Fibroblast of skin of right quadriceps (primary cell): ENCODE data around the gene KRTAP5-5.
"Not testable (repeated sequence)": the region's sequence is repeated elsewhere in the genome, so short reads cannot be mapped to it uniquely, and the experiment has no call there.

Experiments
- DNase-seq: peaks from one replicate; pipeline ENCODE4 v3.0.0-alpha.2; 2013

KRTAP5-5 gene

DNA sequence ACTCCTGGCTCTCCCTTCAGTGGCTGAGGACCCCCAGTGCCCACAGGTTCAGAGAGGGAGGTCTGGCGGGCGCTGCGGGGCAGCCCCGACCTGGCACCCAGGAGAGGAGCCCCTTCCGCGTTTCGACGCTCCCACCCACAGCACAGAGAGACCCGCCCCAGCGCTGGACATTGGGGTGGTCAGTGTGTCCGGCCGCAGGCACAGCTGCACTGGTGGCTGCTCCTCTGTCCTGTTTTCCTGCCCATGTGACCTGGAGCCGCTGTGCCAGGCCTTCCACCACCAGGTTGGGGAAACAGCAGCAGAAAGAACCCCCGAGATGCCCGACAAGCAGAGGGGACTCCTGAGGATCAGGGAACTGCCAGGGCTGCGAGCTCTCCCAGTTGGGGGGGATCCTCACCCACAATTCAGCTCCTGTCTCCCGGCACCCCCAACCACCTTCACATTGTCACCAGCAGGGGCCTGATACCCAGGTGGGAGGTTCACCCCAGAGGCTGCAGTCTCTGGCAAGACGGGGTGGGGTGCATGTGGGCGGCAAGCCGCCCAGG is 13.6 kb downstream of the KRTAP5-5 start:
- no peak for DNase-seq

DNA sequence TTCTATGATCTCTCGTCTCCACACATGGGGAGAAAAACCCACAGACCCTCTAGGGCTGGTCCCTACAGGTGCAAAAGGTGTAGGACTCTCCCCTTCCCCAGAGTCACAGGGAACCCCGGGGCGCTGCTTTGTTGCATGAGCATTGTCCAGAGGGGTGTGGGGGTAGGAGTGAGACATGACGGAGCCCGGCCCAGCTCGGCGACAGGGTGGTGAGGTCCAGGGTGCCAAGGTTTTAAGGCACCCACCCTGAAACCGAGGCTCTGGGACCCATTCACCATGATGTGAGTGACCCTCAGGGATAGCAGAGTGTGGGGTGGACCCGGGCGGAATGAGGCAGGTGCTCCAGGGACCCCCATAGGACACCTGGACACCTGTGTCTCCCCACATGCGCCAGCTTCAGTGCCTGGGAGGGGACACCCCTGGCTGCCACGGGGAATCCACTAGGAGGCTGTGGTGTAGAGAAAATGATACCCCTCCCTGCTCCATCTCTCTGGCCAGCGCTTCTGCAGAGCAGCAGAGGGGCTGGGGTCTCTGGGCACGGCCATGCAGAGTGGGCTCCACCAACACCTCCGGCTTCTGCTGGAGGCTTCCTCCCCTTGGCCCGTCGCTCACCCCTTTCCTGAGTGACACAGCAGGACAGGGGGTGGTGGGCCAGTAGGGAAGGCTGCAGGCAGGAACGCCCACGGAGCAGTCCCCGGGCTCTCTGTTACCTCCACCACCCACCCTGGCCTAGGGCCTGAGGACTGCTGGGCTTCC is 15.2 kb downstream of the KRTAP5-5 start:
- no peak for DNase-seq

DNA sequence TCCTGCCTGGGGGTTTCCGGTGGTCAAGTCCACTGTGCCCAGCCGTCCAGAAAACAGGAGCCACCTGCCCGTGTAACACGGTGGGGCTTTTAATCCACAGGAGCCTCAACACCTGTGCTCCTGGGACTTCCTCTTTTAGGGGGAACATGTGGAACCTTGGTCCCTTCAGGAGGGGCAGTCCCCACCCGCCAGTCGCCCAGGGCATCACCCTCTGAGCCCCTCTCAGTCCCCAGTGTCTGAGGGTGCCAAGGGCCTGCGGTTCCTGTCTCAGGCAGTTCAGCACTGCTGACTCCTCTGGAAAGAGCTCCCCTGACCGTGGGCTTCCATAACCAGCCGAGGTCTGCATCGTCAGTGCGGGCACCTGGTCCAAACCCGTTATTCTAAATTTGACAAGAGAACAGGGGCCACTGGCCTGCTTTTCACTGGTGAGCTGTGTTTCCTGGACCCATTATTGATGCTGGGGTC is 15.8 kb downstream of the KRTAP5-5 start:
- no peak for DNase-seq

DNA sequence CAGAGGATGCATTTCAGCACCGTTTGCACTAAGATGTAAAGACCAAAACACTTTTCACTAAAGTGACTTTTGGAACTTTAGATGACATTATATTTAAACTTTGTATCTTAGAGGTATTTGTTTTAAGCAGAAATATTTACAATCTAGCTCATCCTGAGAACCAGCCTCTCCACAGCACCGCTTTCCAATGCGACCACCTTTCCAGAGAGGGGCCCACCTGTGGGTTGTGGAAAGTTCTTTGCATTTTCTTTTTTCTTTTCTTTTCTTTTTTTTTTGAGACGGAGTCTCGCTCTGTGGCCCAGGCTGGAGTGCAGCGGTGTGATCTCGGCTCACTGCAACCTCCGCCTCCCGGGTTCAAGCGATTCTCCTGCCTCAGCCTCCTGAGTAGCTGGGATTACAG is 17.0 kb downstream of the KRTAP5-5 start:
- DNase-seq, result not testable (repeated sequence)

DNA sequence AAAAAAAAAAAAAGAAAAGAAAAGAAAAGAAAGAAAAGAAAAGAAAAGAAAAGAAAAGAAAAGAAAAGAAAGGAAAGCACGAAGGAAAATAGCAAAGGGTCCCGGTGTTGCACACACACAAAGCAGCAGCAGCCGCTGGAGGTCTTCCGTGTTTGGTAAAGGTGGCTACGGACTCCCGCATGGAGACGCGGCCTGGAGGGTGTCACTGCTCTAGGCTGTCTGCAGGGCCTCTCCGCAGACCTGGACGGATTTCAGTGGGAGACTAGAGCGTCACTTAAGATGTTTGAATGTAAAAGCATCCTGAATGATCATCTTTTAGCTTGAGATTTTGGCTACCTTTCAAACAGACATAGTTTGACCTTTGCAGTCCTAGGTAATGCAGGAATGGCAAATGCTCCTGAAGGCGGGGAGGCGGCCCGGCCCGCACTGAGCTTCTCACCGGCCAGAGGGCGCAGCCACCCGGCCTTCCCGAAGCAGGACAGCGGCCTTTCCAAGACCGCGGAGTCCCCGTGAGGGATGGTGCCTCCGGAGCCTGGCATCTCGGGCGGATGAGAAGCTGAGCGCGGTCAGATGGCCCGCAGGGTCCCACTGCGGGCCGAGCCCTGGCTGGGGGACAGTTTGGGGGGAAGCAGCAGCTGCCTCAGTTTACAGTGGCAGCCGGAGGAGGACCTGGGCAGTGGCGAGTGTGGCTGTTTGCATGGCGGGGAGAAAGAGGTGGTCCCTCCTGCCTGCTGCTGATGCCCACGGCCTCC is 18.5 kb downstream of the KRTAP5-5 start:
- DNase-seq, result no peak

DNA sequence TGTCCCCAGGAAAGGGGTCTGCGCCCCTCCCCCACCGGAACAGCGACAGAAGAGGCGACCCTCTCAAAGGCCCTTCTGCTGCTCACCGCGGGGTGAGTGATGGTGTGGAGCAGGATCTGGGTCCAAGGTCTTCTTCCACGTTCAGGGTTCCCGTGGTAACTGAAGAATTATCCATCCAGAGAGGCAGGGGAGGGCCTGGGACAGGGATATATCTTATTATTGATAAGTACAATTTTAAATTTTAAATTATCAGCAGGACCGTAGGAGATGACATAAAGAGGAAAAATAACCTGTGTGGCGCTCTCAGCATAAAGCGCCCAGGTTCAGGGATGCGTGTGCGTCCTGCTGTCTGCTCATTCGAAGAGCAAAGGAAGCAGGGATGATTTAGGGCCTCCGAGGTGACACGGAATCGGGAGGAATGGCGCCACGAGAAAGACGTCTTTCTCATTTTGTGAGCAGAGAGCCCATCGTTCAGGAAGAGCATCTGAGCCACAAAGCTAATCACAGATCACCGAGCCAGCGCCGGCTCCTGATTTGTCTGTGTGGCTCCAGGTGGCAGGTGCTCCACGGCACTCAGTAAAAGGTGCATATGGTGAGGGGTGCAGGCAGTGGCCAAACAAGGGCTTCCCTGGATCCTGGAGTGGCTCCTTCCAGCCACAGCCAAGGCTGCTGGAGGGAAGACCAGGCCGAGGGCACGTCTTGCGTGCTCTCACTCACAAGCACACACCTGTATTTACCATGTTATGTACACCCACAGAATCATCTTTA is 19.3 kb downstream of the KRTAP5-5 start:
- DNase-seq, result no peak

DNA sequence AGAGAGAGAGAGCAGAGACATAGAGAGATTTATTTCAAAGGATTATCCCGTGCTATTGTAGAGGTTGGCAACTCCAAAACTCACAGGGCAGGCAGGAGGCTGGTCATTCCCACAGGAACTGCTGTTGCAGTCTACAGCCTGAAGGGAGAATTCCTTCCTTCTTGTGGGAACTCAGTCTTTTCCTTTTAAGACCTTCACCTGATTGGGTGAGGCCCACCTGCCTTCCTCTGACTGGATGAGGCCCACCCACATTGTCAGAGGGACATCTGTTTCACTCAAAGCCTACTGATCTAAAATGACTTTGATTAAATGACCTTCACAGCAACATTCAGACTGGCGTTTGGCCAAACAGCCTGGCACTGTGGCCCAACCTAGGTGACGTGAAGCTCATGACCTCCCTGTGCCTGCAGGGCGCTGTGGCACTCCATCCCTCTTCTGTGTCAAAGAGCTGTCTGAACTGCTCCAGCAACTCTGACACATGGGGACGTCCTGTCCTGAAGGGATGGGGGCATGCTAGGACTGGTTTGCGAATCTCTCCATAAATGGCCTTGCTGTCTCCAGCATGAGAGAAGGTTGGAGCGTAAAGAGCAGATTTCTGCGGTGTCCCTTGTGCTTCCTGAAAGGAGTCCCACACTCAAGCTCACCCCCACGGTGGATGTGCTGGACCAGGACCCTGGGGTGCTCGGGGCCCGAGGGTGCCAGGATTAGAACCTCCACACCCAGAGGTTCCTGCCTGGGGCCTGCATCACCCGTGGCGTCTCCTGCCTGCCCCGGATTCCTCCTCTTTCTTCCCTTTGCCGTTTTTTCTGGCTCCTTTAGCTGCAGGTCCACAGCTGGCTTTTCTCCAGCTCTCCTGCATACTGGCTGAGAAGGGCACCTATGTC is 20.7 kb downstream of the KRTAP5-5 start:
- no peak for DNase-seq

DNA sequence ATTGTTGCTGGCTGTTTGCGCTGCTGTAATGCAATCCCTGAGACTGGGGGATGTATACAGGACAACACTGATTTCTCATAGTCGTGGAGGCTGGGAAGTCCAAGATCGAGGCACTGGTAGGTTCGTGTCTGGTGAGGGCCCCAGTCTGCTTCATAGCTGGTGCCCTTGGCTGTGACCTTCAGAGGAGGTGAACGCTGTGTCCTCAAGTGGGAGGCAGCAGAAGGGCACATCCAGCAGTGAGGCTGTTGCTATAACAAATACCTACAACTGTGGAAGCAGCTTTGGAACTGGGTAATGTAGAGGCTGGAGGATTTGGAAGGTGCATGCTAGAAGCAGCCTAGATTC is 21.3 kb downstream of the KRTAP5-5 start:
- DNase-seq, result no peak

DNA sequence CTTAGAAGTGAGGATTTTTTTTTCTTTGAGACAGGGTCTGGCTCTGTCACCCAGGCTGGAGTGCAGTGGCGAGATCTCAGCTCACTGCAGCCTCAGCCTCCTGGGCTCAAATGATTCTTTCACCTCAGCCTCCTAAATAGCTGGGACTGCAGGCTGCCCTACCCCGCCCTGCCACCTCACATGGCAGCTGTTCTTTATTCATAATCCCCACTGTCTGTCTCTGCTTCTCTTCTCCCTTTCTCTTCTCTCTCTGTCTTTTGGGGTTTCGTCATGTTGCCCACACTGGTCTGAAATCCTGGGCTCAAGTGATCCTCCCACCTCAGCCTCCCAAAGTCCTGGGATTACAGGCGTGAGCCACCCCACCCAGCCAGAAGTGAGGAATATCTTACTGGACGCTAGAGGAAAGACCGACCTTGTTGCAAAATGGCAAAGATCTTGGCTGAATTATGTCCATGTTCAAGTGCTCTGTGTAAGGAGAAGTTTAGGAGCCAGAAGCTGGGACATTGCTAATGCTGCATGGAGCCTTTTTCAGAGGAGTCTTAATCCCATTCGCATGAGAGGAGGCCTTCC is 21.9 kb downstream of the KRTAP5-5 start:
- no peak for DNase-seq

DNA sequence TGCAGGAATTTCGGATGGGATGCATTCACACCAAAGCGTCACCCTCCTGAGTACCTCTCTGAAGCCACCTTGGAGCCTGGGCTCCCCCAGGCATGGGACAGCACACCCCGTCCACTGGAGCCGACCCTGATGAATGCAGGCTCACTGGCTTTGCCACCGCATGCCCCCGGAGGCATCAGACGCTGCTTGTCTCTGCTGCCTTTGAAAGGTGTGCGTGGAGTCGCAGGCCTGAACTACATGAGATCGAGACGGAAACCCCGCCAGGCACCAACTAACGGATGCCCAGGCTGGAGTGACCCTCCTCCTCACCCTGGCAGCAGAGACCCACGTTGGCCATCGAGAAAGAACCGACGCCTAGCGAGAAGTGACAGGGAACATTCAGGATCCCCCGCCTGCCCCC is 22.5 kb downstream of the KRTAP5-5 start:
- DNase-seq, result no peak

DNA sequence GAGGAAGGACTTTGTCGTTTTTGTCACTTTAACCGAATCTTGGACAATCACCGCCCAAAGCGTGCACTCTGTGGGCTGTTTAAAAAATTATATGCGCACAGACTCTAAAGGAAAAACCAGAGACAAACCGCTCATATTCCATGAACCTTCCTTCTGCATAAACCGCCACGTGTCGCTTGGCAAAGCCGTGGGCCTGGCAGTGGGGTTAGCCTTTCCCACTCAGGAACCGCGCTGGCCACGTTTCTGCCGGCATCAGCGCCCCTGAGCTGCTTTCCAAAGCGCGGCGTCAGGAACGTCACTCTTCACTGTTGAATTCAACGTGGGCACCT is 22.8 kb downstream of the KRTAP5-5 start:
- DNase-seq, result no peak

DNA sequence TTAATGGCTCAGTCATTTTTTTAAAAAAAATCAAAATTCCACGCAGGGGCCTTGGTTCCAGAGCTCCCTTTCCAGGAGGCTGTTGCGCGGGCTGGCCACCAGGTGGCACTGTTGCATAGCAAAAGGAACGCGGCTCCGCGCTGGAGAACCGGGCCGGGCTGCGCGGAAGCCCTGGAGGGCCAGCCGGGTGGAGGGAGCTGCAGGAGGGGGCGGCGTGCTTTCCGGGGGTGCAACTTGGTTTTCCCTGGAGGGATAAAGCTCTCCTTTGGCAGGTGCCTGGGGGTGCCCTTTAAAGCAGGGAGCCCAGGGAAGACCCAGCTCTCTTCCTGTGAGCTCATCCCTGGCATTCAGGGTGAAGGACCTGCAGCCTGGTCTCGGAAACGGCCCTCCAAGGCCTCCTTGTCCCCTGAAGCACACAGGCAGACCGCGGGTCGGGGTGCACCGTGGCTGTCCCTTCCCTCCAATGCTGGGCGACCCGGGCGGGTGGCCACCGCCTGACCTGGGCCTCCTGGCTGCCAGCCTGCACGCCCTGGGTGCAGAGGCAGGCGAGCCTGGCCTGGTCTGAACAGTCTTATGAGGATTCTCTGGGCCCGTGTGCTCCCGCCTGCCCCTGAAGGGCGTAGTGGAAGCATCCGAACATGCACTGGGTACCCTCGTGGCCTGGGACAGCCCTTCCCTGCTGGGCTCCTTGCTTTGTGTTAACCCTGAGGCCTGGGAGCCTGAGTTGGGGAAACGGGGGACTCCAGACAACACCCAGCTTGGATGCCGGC is 23.4 kb downstream of the KRTAP5-5 start:
- peak; percentile 41 for DNase-seq

DNA sequence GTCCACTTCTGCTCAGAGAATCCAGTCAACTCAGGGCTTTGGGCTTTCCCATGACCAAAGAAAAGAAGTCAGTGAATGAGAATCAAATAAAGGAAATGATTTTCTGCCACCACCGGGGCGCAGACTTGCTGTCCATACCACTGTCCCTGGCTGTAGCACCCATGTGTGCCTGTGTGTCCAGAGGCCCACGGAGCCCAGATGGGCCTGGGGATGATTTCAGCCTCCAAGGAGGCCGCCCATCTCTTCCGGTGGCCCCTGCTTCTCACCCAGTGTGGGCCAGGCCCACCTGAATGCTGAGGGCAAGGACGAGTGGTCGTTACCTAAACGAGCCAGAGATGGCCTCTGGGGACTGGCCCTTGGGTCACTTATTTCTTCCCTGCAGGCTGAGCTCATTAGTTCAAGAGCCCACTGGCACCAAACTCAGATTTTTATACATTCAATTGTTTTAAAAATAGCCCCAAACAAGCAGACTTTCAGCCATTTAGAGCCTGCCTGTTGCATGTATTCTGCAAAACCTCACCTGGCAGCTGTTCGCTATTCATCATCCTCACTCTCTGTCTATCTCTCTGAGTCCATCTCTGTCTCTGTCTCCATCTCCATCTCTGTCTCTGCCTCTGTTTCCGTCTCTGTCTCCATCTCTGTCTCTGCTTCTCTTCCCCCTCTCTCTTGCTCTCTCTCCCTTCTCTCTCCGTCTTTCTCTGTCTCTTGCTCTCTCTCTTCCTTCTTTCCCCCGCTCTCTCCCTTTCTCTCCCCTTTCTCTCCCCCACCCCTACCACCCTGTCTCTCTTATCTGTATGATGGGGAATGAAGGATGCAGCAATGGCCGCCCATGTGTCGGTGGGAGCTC is 24.2 kb downstream of the KRTAP5-5 start:
- no peak for DNase-seq

DNA sequence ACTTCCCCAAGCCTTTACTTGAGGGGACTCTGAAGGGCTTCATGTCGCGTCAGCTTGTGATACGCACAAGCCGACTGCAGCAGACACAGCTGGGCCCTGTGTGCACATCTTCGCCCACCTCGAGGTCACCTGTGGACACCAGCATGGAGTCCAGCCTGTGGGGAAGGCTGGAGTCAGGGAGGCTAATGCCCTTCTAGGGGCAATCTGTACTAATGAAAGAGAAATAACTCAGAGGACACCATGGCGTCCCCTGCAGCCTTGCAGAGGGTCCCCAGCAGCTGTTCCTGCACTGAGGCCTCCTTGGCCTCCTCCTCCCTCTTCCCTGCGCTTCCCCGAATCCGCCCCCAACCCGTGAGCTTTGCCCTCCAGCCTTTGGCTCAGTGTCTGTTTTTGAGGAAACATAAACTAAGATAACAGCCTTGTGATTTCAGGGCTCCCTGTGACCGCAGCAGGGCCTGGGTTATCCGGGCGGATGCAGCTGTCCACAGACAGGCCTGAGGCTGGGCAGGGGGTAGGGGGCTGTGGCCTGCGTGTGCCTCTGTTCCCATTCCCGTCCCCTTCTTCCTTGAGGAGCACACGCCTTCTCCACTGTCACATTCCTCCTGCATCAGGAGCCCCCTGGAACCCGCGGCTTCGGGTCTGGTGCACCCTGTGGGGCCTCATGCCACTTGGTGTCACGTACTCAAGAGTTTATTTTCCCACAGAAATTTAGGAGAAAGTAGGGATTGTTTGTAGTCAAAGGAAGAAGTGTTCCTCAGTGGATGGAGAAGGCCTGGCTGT is 25.0 kb downstream of the KRTAP5-5 start:
- DNase-seq, result no peak

DNA sequence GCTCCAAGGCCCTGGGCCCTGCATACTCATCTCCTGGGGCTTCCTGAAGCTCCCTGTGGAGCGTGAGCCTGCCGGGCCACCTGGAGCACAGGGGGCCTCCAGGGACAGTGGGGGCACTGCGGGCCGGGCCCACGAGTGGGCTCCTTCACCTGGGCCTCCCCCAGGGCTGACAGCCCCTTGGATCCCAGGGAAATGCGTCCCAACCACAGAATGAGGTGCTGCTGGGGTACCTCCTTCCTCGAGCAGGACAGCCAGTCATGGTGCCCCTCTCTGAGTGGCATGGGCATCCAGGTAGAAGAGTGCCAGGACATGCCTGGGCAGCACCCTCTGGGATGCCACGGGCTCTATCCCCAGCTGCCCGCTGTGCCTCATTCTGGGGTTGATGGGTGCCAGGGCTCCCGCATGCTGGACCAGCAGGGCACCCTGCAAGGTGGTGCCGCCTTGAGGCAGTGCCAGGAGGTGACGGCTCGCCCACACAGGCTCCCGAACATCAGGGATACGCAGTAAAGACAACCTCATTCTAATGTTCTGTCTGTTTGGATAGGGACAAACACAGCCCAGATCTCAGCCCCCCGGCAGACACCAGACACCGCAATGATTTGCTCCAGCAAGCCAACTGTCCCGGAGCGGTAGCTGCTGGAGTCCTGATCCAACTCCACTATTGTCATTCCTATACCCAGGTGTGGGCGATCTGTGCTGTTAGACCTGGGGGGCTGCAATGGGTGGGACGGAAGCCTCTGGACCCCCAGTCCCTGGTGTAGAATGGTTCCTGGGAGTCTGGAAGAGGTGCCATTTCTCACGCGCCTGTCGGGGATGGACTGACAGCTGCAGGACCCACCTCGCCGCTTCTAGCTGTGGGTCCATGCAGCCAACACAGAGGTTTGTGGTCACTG is 25.8 kb downstream of the KRTAP5-5 start:
- no peak for DNase-seq

DNA sequence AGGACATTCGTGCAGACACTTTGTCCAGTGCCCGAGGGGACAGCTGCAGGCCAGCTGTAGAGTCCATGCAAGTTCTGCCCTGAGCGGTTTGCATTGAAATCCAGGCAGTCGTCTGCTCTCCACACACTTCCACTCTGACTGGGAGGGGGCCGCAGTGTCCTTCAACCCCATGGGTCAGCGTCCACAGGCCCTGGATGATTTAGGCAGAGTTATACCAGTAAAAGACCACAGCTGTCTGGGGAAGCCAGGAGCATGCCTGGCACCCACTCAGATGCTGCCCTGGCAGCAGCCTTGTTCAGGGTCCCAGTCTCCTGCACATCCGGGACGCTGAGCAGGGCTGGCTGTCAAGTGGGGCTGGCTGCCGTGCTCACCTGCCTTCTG is 26.5 kb downstream of the KRTAP5-5 start:
- no peak for DNase-seq

DNA sequence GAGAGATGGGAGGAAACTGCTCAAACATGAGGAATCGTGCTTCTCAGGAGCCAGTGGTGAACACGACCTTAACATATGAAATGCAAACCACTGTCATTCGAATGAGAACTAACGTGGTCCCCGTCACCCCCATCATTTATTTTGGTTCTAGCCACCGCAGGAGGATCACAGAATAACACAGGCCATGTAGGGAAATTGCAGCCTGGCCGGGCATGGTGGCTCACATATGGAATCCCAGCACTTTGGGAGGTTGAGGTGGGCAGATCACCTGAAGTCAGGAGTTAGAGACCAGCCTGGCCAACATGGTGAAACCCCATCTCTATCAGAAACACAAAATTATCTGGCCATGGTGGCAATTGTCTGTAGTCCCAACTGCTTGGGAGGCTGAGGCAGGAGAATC is 27.1 kb downstream of the KRTAP5-5 start:
- no peak for DNase-seq

DNA sequence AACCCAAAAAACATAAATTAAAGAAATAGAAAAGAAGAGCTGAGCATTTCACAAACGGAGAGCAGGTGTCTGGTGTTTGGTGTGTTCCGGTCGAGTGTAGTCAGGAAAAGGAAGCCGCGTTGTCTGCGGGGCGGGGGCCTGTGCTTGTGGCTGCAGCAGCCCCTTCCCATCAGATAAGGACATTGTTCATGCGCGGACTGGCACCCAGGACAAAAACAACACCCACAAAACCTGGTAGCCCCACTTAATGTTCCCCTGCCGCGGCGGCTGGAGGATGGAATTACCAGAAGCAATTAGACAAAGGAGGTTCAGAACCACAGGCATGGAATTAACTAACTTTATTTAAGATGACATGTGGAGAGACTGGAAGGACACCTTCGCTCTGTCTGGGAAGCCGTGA is 29.9 kb downstream of the KRTAP5-5 start:
- no peak for DNase-seq
